HG02870 (cell line): ENCODE results near the gene FRMD3.

Source experiments
- ATAC-seq: cut with Tn5 transposase; IDR thresholded peaks from one replicate; pipeline ENCODE4 v1.9.1; 2021; ENCODE audit warnings: mild to moderate bottlenecking, moderate library complexity; ENCODE audit not compliant: unreplicated experiment

Gene FRMD3

DNA sequence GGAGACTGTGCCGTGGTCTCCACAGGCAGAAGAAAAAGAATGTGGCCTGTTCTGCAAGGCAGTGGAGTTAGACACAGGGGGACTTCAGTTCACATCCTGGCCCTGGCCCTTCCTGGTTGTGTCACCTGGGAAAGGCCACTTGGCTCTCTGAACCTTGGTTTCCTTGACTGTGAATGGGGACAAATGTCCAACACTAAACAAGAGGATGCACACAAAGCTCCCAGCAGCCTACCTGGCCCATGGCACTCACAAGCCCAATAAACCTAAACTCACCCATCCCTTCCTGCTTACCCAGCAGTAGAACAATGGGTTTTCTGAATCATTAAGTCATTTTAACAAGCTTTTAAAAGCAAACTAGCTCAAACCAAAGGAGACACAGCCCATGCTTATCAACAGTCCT, 103.9 kb downstream of the FRMD3 start:
- ATAC-seq, result no peak

- no peak for ATAC-seq
Measured at GRCh38 chr9:83433846-83434245, 104.4 kb downstream of the FRMD3 start.

DNA sequence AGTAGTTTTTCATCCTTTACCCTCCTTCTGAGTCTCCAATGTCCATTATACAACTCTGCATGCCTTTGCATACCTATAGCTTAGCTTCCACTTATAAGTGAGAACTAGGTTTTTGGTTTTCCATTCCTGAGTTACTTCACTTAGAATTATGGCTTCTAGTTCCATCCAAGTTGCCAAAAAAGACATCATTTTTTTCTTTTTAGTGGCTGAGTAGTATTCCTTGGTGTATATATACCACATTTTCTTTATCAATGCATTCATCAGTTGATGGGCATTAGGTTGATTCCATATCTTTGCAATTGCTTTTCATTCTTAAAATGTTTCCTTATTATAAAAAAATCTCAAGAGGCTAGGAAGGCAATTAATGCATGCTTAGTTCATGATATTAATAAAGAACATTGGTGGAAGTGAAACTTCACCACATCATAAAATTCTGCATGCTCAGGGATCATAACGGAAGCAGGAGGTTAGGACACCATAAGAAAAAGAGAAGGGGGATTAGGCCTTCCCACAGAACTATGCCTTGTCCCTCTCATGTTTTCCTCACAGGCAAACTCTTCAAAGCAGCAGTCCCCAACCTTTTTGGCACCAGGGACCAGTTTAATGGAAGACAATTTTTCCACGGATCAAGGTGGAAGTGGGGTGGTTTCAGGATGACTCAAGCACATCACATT, 105.2 kb downstream of the FRMD3 start:
- ATAC-seq, result no peak

DNA sequence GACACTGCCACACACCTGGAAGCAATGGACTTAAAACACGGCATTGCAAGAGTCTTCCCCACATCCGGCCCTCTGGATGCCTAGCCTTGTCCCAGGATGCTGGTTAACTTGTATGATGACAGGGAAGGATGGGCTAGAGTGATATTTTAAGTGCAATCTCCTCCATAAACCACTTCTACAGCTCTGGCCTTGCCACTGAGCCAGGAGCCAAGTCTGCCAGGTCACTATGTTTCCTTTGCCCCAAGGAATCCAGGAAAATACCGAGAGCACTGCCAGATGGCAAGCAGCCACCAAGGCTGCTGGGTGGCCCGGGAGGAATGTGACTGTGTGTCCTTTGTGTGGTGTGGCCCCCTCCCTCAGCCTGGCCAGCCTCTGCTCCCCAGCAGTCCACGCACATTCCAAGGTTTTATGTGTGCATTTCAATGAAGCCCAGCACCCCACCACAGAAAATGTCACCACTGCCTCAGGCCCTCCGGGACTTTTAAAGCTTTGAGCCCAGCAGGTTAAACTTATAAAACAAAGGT, 106.0 kb downstream of the FRMD3 start:
- no peak for ATAC-seq

- ATAC-seq, result no peak
Measured at GRCh38 chr9:83431101-83432060, 106.8 kb downstream of the FRMD3 start.

GRCh38 chr9:83430681-83431080, 107.5 kb downstream of the FRMD3 start:
- ATAC-seq, result no peak

- ATAC-seq, result no peak
Measured at GRCh38 chr9:83429229-83429628, 109.0 kb downstream of the FRMD3 start.

DNA sequence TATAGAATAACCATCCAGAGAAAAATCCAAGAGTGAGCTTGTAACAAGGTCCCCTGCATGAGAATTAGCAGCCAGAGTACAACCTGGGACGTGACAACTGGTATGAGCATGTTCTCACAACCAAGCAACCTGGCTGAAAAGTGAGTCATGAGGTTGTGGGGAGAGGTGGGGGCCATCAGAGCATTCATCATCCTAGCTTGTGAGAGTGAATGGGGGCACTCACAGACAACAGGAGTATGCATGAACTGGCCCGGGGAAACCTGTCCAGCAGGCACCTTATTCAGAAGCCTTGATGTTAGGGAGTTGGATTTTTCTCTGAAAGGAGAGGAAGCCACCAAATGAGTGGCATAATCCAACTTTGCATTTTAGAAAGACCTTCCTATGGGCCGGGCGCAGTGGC, 113.0 kb downstream of the FRMD3 start:
- ATAC-seq, result no peak

GRCh38 chr9:83424831-83425230, 113.4 kb downstream of the FRMD3 start:
- ATAC-seq, result no peak

- no peak for ATAC-seq
Measured at GRCh38 chr9:83423815-83424707, 114.1 kb downstream of the FRMD3 start.

DNA sequence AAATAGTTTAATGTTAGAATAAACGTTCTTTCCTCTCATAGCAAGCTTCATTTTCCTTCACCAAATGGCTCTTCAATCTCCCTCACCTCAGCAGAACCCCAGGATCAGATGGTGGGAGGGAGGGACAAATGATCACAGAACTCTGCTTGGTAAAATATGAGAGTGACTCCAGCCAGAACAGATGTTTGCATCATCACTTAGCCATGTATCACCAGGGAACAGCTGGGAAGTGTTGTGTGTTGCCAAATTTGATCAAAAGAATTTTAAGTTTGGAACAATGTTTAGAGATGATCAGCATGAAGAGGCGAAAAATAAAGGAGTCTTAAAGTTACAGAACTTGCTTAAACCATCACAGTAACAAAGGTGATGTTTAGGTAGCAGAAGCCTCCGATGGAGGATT, 115.7 kb downstream of the FRMD3 start:
- ATAC-seq, result no peak

DNA sequence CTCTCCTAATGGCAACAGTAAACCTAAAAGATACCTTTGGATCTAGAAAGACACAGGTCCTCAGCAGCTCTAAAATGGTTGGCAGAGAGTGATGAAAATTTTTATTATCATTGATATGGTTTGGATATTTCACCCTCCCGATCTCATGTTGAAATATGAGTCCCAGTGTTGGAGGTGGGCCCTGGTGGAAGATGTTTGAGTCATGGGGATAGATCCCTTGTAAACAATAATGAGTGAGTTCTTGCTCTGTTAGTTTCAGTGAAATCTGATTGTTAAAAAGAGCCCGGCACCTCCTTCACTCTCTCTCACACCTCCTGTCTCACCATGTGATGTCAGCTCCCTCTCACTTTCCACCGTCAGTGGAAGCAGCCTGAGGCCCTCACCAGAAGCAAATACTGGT, 117.7 kb downstream of the FRMD3 start:
- ATAC-seq, result no peak

- no peak for ATAC-seq
Measured at GRCh38 chr9:83419961-83420360, 118.2 kb downstream of the FRMD3 start.

- ATAC-seq, result no peak
Measured at GRCh38 chr9:83418283-83418682, 119.9 kb downstream of the FRMD3 start.

GRCh38 chr9:83413367-83413766, 124.8 kb downstream of the FRMD3 start:
- ATAC-seq, result no peak

- ATAC-seq, result no peak
Measured at GRCh38 chr9:83410701-83411100, 127.5 kb downstream of the FRMD3 start.

- ATAC-seq, result no peak
Measured at GRCh38 chr9:83406921-83407320, 131.3 kb downstream of the FRMD3 start.

DNA sequence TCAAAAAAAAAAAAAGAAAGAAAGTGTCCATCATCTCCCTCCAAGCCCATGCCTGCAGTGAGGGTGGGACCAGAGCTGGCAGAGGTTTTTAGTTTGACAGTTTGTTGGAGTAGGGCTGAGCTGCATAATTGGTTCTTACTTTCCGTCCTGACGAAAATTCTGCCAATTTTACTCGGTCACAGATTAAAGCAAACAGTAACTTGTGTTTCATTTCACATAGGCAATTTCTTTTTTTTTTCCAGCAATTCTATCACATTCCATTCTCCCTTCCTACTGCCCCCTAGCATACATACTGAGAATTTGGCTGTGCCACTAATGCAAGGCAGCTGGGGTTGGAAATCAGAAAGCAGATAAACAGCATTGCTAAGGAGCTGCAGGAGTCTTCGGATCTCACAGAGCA, 132.4 kb downstream of the FRMD3 start:
- no peak for ATAC-seq

DNA sequence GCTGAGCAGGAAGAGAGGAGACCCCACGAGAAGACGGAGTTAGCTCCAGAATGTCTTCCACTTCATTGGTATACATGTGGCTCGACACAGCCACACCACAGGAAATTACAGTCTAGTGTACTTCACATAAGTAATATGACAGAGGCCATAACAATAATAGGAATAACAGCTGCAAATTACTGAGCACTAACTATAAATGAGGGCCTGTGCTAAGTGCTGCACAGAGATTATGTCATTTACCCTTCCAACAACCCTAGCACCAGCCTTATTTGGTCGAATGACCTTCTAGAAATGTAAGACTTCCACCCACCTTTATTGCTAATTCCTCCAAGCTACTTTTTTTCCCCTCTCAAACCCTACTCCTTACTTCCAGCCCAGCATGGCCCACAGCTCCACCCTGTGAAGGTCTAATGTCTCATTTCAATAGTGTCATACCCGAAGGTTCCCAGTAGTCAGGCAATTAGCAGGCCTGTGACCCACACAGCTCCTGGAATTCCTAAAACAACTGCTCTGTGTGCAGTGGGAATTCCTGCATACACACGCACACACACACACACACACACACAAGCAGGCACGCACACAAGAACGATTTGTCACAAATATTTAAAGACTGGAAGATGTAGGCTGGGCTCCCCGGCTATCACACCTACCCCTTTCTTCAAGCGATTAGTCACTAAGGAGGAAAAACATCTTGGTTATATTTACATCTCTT, 134.5 kb downstream of the FRMD3 start:
- no peak for ATAC-seq

DNA sequence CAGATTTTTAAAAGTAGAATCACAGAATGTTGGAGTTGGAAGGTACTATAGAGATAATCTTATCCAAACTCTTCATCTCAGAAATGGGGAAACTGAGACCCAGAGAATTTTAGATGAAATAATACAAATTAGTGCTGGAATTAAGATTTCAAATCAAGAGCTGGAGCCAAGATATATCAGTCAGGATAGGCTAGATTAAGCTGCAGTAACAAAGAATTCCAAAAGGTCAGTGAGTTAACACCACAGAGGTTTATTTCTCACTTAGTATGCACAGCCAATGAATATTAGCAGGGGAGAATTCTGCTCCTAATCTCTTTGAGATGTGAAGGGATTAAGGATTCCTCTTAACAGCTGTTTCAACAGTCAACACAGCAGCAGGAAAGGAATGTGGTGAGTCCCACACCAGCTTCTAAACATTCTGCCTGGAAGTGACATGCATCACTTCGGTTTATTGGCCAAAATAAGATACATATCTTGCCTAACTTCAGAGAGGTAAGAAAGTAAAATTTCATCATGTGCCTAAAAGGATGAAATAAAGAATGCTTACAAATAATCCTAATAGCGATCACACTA, 136.8 kb downstream of the FRMD3 start:
- no peak for ATAC-seq
